ENCODE measurements around the gene PSMD11. TPM values are rescaled to one million over a fixed set of nuclear protein-coding genes. Genes with fewer than 3 reads are reported as not detected.

PSMD11 gene
- total and polyA plus RNA-seq, 2 donors (not counting 3 experiments of a cell fraction or from before 2014, with no cell fraction given) = 59.4 to 153 TPM

GRCh38 chr17:32502013-32502412 lies 57.7 kb downstream of the PSMD11 start:
- CTCF ChIA-PET = no interaction called here
- no TSS peak for BruUV-seq (replicated peaks)
- H3K9me3 ChIP-seq (replicated peaks; ENCODE audit: control insufficient read depth, insufficient read depth, low read length) = no peaks in the 10 kb centered on the region
- dilution Hi-C loops (cut with MboI; ENCODE audit: extremely low pct_ligation_motif_present, low sequenced_read_pairs) = no loop called here
- POLR2A ChIA-PET = no interaction called here
- no peak for DNase-seq (ENCODE audit: low read depth, low spot score)
- H3K27ac ChIP-seq (ENCODE audit: insufficient read depth, low read depth, low read length) = no peak overlapping the region
- H3K4me1 ChIP-seq (ENCODE audit: control insufficient read depth, extremely low read depth, insufficient read depth, low read length) = peaks cover 7% of the 10 kb centered on the region
- peak; percentile 40 for FAIRE-seq
- no peak overlapping the region for H3K4me3 ChIP-seq (replicated peaks in 1 of 3; ENCODE audit: insufficient read depth in 1 of 3, low read depth in 1 of 3, low read length in 3 of 3)
- H2AFZ ChIP-seq (ENCODE audit: low read depth, low read length) = no peak overlapping the region
- intact Hi-C loops (cut with micrococcal nuclease) = no loop called here
- H3K36me3 ChIP-seq (ENCODE audit: control insufficient read depth in 2 of 2, extremely low read depth in 1 of 2, insufficient read depth in 2 of 2, low read length in 2 of 2) = no peaks in the 10 kb centered on the region
- no peaks in the 10 kb centered on the region for H4K20me1 ChIP-seq (replicated peaks; ENCODE audit: control insufficient read depth, extremely low read depth, insufficient read depth, low read length)
- TF ChIP-seq EZH2 (IDR thresholded peaks at IDR 0.05; ENCODE audit: borderline replicate concordance, low read depth, low read length, severe bottlenecking) (no peak), POLR2A (IDR thresholded peaks at IDR 0.05; ENCODE audit: low read depth, low read length) (no peak), MAX (IDR thresholded peaks at IDR 0.05; ENCODE audit: insufficient read depth, insufficient read length) (no peak), FOS (IDR thresholded peaks at IDR 0.05; ENCODE audit: borderline replicate concordance, insufficient read depth, low read length) (no peak), CTCF (IDR thresholded peaks at IDR 0.05; ENCODE audit: extremely low read depth in 1 of 2, insufficient read depth in 1 of 2, low read depth in 1 of 2, low read length in 2 of 2) (no peak), JUN (IDR thresholded peaks at IDR 0.05; ENCODE audit: borderline replicate concordance, insufficient read depth, insufficient read length, low read depth) (no peak), POLR2AphosphoS5 (IDR thresholded peaks at IDR 0.05; ENCODE audit: insufficient read depth, low read depth, low read length) (no peak), MYC (IDR thresholded peaks at IDR 0.05; ENCODE audit: low read depth, low read length) (no peak), GATA2 (IDR thresholded peaks at IDR 0.05; ENCODE audit: insufficient read depth, insufficient read length, low read depth, low read length) (no peak)
- H3K27me3 ChIP-seq (ENCODE audit: control insufficient read depth in 2 of 2, insufficient read depth in 2 of 2, low read length in 2 of 2) = no peaks in the 10 kb centered on the region
- no peaks in the 10 kb centered on the region for H3K79me2 ChIP-seq (ENCODE audit: control insufficient read depth, insufficient read depth, low read length)
- H3K4me2 ChIP-seq (ENCODE audit: insufficient read depth, low read length) = no peak overlapping the region
- H3K9ac ChIP-seq (replicated peaks; ENCODE audit: extremely low read depth, insufficient read depth, low read length) = no peak overlapping the region
- H3K9me1 ChIP-seq (replicated peaks; ENCODE audit: control insufficient read depth, extremely low read depth, insufficient read depth, low read length) = no peaks in the 10 kb centered on the region
